ENCODE measurements around the gene RAPGEF1. TPM values are rescaled to one million over a fixed set of nuclear protein-coding genes. Genes with fewer than 3 reads are reported as not detected.
"Not testable (repeated sequence)": the region's sequence is repeated elsewhere in the genome, so short reads cannot be mapped to it uniquely, and the experiment has no call there.

Gene RAPGEF1
- total RNA-seq, 2 donors from 2014 or later, result 170 to 175 TPM

DNA sequence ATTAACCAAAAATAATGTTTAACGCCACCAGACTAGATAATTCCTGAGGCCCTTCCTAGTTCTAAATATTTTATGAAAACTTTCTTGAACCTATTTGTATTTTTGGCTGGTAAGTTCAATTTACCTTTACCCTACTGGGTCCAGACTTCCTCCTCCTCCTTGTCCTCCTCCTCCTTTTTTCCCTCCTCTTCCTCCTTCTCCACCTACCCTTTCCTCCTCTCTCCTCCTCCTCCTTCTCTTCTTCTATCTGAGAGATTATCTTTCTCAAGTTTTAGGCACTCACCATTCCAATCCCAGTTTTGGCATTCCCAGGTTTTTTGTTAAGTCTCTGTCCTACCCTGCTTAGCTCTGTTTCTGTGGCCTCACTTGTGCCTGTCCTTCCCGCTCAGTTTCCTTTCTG, 24.7 kb upstream of the RAPGEF1 start:
- ATAC-seq (replicated peaks in 1 of 2), result no peak
- Mint-ChIP-seq H3K4me3 (no peak overlapping the region), H3K9me3 (no peaks in the 10 kb centered on the region), H3K27me3 (ENCODE audit: low read depth) (peaks cover 17% of the 10 kb centered on the region), H3K4me1 (ENCODE audit: low read depth) (no peaks in the 10 kb centered on the region), H3K27ac (no peak overlapping the region), H3K36me3 (ENCODE audit: insufficient read depth in 2 of 2) (no peaks in the 10 kb centered on the region)
- no peak for DNase-seq

DNA sequence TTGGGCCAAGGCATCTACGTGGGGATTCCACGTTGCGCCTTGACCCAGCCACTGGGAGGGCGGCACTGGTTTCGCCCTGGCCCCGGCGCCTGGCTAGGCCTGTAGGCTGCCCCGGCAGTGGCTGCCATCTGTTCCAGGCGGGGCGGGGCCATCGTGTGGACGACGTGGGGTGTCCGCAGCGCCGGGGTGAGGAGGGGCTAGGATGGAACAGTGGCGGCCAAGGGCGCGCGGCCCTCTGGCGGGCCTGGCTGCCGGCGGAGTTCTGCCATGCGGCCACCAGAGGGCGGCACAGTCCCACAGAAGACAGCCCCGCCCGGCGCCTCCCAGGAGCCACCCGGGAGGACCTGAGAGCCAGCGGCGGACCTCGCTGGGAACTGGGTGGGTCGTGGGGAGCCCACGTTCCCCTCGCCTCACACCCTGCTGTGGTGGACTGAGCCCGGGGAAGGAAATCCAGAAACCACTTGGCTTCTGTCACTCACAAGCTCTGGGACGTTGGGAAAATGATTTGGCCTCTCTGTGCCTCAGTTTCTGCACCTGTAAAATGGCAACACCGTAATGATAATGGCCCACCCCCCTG, 22.6 kb upstream of the RAPGEF1 start:
- Mint-ChIP-seq H3K27me3 (ENCODE audit: low read depth) (peaks cover 32% of the 10 kb centered on the region), H3K4me1 (ENCODE audit: low read depth) (peaks cover 18% of the 10 kb centered on the region), H3K36me3 (ENCODE audit: insufficient read depth in 2 of 2) (no peaks in the 10 kb centered on the region), H3K9me3 (no peaks in the 10 kb centered on the region), H3K27ac (no peak overlapping the region), H3K4me3 (no peak overlapping the region)
- ATAC-seq (replicated peaks in 1 of 2), result peak; percentile 88 to 91
- DNase-seq, result peak; percentile 81 to 87

DNA sequence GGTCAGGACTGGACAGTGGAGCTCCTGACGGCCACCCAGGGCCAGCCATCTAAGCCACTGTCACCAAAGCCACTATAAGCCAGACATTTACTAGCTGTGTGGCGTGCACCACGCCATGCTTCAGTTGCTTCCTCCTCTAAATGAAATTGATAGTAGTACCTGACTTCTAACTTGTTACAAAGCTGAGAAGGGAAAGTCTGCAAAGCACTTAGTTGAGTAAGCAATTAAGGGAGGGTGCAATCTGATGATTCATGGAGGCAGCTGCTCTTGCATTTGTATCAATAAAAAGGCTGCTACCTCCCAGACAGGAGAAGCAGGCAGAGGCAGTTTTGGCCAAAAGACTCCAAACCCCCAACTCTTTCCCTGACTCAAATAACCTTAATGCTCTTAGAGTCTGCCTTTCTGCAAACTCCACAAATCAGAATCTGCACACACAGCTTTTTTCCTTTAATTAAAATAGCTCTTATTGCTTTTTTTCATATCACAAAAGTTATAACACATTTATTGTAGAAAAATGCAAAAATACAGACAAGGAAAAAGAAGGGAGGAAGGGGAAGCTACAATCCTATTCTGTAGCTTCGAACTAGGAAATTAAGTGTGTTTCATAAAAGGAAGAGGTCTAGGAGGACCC, 19.3 kb upstream of the RAPGEF1 start:
- ATAC-seq (replicated peaks in 1 of 2) (peak; percentile 29 to 41), DNase-seq (no peak)
- Mint-ChIP-seq H3K36me3 (ENCODE audit: insufficient read depth in 2 of 2) (no peaks in the 10 kb centered on the region), H3K27me3 (ENCODE audit: low read depth) (peaks cover 15% of the 10 kb centered on the region), H3K9me3 (no peaks in the 10 kb centered on the region), H3K4me1 (ENCODE audit: low read depth) (peaks cover 30% of the 10 kb centered on the region), H3K4me3 (peak overlapping the region in 1 of 2 donors; percentile 8), H3K27ac (no peak overlapping the region)

DNA sequence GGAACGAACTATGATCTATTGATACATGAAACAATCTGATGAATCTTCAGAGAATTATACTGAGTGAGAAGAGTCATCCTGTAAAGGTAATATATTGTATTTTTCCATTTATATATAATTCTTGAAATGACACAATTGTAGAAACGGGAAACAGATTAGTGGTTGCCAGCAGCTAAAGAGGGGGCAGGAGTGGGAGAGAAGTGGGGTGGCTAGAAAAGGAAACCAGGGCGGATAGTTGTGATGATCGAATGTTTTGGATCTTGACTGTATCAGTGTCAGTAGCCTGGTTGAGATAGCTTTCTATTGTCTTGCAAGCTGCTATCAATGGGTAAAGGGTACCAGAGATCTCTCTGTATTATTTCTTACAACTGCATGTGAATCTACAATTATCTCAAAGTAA, 17.7 kb upstream of the RAPGEF1 start:
- Mint-ChIP-seq H3K27me3 (ENCODE audit: low read depth) (peaks cover 15% of the 10 kb centered on the region), H3K4me1 (ENCODE audit: low read depth) (peaks cover 30% of the 10 kb centered on the region), H3K9me3 (no peaks in the 10 kb centered on the region), H3K4me3 (no peak overlapping the region), H3K36me3 (ENCODE audit: insufficient read depth in 2 of 2) (no peaks in the 10 kb centered on the region), H3K27ac (no peak overlapping the region)
- DNase-seq (no peak), ATAC-seq (replicated peaks in 1 of 2) (peak in 1 of 2 donors; percentile 22)

DNA sequence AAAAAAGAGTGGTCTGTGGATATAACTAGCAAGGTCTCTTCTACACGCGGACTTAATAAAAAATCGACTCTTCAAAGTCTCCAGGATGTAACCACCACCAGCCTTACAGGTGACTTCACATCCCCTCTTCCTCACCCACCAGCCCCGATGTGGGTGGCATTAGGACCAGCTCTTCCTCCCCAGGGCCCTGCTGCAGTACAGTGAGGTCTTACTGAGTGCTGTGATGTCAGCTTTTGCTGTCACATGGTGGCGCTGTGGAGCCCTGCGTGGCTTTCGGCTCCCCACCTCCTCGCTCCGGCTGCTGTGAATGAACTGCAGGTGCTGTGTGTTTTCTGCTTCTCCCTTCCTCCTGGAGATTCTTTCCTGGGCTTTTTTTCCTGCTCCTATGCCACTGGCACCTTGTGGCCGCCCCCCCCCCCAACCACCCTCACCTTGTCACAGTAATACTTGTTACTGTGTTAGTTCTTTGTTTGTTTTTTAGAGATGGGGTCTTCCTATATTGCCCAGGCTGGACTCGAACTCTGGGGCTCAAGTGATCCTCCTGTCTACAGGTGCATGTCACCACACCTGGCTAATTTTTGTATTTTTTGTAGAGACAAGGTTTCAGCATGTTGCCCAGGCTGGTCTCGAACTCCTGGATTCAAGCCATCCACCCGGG, 15.8 kb upstream of the RAPGEF1 start:
- Mint-ChIP-seq H3K4me3 (peak overlapping the region in 1 of 2 donors; percentile 11), H3K9me3 (no peaks in the 10 kb centered on the region)
- ATAC-seq (replicated peaks in 1 of 2), result peak; percentile 97 to 98

DNA sequence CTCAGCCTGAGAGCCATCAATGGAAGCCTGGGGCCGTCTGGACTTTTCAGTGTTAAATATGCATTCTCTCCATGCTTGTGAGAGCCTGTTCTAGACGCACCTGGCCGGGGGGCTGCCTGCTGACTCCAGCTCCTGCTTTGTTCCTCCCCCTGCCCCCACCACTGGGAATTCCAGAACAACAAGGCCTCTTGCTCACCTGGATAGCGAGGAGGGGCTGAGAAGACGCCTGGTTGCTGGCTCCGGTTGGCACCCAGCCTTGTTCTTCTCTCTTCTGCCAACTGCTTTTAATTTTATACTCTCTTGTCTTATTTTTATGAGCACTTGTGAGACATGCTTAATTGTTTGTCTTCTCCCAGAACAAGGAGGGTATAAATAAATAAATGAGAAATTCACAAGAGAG, 15.0 kb upstream of the RAPGEF1 start:
- no peak overlapping the region for H3K4me3 Mint-ChIP-seq

More for the DNA sequence above, 15.8 kb upstream of the RAPGEF1 start:
- Mint-ChIP-seq H3K4me1 (ENCODE audit: low read depth) (peaks cover 30% of the 10 kb centered on the region), H3K36me3 (ENCODE audit: insufficient read depth in 2 of 2) (no peaks in the 10 kb centered on the region), H3K27ac (no peak overlapping the region), H3K27me3 (ENCODE audit: low read depth) (peaks cover 15% of the 10 kb centered on the region)
- peak; percentile 89 to 90 for DNase-seq

DNA sequence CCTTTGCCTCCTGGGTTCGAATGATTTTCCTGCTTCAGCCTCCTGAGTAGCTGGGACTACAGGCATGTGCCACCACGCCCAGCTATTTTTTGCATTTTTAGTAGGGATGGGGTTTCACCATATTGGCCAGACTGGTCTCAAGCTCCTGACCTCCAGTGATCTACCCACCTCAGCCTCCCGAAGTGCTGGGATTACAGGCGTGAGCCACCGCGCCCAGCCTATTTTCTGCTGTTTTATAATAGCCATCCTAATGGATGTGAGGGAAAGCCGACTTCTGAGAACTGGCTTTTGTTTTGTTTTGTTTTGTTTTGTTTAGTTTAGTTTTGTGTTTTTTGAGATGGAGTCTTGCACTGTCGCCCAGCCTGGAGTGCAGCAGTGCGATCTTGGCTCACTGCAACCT, 13.9 kb upstream of the RAPGEF1 start:
- H3K4me3 Mint-ChIP-seq; H3K27ac Mint-ChIP-seq; ATAC-seq (replicated peaks in 1 of 2); DNase-seq; H3K9me3 Mint-ChIP-seq; H3K36me3 Mint-ChIP-seq (ENCODE audit: insufficient read depth in 2 of 2): not testable (repeated sequence)
- Mint-ChIP-seq H3K4me1 (ENCODE audit: low read depth) (peaks cover 25% of the 10 kb centered on the region), H3K27me3 (ENCODE audit: low read depth) (peaks cover 12% of the 10 kb centered on the region)

More for the DNA sequence above, 15.0 kb upstream of the RAPGEF1 start:
- H3K27ac Mint-ChIP-seq, result no peak overlapping the region
- DNase-seq, result no peak
- no peaks in the 10 kb centered on the region for H3K36me3 Mint-ChIP-seq (ENCODE audit: insufficient read depth in 2 of 2)
- ATAC-seq (replicated peaks in 1 of 2), result no peak
- peaks cover 30% of the 10 kb centered on the region for H3K4me1 Mint-ChIP-seq (ENCODE audit: low read depth)
- H3K27me3 Mint-ChIP-seq (ENCODE audit: low read depth), result peaks cover 15% of the 10 kb centered on the region
- H3K9me3 Mint-ChIP-seq, result no peaks in the 10 kb centered on the region

DNA sequence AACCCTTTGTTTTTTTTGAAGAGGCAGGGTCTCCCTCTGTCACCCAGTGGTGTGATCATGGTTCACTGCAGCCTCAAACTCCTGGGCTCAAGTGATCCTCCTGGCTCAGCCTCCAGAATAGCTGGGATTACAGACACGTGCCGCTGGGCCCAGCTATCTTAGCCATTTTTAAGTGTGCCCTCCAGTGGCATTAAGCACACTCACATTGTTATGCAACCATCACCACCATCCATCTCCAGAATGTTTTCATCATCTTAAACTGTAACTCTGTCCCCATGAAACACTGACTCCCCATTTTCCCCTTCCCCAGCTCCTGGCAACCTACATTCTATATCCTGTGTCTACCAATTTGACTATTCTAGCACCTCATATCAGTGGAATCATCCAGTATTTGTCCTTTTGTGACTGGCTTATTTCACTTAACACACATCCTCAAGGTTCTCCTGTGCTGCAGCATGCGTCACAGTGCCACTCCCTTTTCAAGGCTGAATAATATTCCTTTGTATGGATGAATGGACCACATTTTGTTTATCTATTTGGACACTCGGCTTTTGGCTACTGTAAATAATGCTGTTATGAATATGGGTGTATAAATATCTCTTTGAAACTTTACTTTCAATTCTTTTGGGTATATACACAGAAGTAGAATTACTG, 12.5 kb upstream of the RAPGEF1 start:
- peaks cover 11% of the 10 kb centered on the region for H3K4me1 Mint-ChIP-seq (ENCODE audit: low read depth)
- no peak overlapping the region for H3K4me3 Mint-ChIP-seq
- DNase-seq (no peak), ATAC-seq (replicated peaks in 1 of 2) (no peak)
- H3K36me3 Mint-ChIP-seq (ENCODE audit: insufficient read depth in 2 of 2), result no peaks in the 10 kb centered on the region
- no peak overlapping the region for H3K27ac Mint-ChIP-seq
- H3K9me3 Mint-ChIP-seq, result no peaks in the 10 kb centered on the region
- no peaks in the 10 kb centered on the region for H3K27me3 Mint-ChIP-seq (ENCODE audit: low read depth)

DNA sequence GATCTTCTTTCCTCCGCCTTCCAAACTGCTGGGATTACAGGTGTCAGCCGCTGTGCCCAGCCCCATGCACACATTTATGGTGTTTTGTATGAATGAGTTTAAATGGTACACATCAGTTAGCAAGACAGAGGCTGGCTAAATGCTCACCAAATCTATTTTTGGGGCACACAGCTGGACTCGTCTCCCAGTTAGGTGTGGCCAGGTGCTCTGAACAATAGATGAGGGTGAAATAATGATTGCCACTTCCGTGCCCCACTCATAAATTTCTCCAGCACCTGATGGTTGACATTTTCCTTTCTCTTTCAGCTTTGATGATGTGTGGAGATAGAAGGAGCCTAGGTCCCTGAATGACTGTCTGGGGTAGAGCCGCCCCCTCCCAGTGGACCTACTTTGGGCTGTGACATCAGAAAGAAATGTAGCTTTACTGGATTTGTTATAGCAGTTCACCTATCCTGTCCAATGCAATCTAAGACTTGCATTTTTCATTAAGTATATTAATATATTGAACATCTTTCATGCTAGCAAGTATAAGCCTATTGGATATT, 8.6 kb upstream of the RAPGEF1 start:
- H3K27me3 Mint-ChIP-seq (ENCODE audit: low read depth), result no peaks in the 10 kb centered on the region
- peaks cover 14% of the 10 kb centered on the region for H3K4me1 Mint-ChIP-seq (ENCODE audit: low read depth)
- H3K4me3 Mint-ChIP-seq, result no peak overlapping the region
- H3K27ac Mint-ChIP-seq, result no peak overlapping the region
- DNase-seq (peak in 1 of 2 donors; percentile 29), ATAC-seq (replicated peaks in 1 of 2) (peak; percentile 60 to 70)
- no peaks in the 10 kb centered on the region for H3K9me3 Mint-ChIP-seq
- H3K36me3 Mint-ChIP-seq (ENCODE audit: insufficient read depth in 2 of 2), result no peaks in the 10 kb centered on the region

DNA sequence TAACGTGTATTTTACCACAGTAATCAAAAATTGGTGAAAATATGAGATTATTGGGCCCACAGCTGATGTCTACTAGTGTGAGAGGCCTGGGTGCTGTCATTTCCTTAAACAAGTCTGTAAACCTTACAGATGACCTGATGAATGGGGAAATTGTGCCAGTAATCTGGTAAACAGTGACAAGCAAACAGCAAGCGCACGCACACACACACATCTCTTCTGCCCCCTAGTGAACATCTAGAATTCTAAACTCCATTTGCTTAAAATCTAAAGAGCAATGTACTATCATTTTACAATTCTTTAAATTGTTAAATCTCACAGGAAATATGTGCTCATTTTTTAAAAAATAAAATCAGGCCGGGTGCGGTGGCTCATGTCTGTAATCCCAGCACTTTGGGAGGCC, 7.5 kb upstream of the RAPGEF1 start:
- H3K27me3 Mint-ChIP-seq (ENCODE audit: low read depth), result no peaks in the 10 kb centered on the region
- H3K36me3 Mint-ChIP-seq (ENCODE audit: insufficient read depth in 2 of 2), result no peaks in the 10 kb centered on the region
- DNase-seq, result peak in 1 of 2 donors; percentile 42
- H3K27ac Mint-ChIP-seq, result no peak overlapping the region
- no peak overlapping the region for H3K4me3 Mint-ChIP-seq
- peaks cover 23% of the 10 kb centered on the region for H3K4me1 Mint-ChIP-seq (ENCODE audit: low read depth)
- no peaks in the 10 kb centered on the region for H3K9me3 Mint-ChIP-seq
- peak; percentile 63 to 69 for ATAC-seq (replicated peaks in 1 of 2)

DNA sequence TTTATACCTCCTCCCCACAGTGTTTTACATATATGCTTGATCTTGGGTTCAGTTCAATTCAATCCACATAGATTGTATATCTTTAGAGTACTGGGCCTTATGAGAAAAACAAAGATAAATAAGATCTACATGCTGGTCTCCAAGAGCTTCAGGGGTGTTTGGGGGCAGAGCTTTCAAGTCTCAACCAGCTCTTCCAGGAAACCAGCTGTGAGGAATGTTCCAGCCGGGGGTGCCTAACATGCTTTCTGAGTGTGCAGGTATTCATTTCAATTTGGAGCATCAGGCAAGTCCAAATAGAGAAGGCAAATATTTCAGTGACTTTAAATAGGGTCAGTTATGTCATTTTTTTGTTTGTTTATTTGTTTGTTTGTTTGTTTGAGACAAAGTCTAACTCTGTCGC, 5.7 kb upstream of the RAPGEF1 start:
- H3K27me3 Mint-ChIP-seq (ENCODE audit: low read depth), result no peaks in the 10 kb centered on the region
- no peak for ATAC-seq (replicated peaks in 1 of 2)

DNA sequence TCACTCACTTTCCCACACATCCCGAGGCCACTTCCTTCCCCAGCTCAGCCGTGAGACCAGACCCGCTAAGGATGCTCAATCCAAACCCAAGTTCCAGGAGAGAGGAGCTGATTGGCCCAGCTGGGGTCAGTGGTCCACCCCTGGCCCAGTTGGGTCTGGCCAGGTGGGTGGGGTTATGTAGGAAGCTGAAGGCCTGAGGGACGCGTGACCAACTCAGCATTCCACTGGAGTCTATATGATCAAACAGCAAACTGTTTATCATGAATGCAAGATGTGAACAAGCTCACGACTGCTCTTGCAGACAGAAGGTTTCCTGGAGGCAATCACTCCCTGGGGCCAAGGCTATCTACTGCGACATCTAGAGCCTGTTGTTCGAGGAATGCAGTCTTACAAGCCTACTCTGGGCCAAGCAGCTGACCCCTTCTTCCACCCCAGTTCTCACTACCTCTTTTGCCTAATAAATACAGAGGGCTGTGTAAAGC, 4.9 kb upstream of the RAPGEF1 start:
- Mint-ChIP-seq H3K4me3 (peak overlapping the region in 1 of 2 donors; percentile 60), H3K9me3 (no peaks in the 10 kb centered on the region), H3K4me1 (ENCODE audit: low read depth) (peaks cover 30% of the 10 kb centered on the region), H3K27me3 (ENCODE audit: low read depth) (no peaks in the 10 kb centered on the region), H3K27ac (no peak overlapping the region), H3K36me3 (ENCODE audit: insufficient read depth in 2 of 2) (no peaks in the 10 kb centered on the region)
- DNase-seq, result no peak
- ATAC-seq (replicated peaks in 1 of 2), result no peak

More for the DNA sequence above, 5.7 kb upstream of the RAPGEF1 start:
- no peaks in the 10 kb centered on the region for H3K36me3 Mint-ChIP-seq (ENCODE audit: insufficient read depth in 2 of 2)
- no peaks in the 10 kb centered on the region for H3K9me3 Mint-ChIP-seq
- no peak overlapping the region for H3K4me3 Mint-ChIP-seq
- DNase-seq, result no peak
- H3K4me1 Mint-ChIP-seq (ENCODE audit: low read depth), result peaks cover 24% of the 10 kb centered on the region
- no peak overlapping the region for H3K27ac Mint-ChIP-seq
